ENCODE data around the gene TK2.

The TK2 gene

DNA sequence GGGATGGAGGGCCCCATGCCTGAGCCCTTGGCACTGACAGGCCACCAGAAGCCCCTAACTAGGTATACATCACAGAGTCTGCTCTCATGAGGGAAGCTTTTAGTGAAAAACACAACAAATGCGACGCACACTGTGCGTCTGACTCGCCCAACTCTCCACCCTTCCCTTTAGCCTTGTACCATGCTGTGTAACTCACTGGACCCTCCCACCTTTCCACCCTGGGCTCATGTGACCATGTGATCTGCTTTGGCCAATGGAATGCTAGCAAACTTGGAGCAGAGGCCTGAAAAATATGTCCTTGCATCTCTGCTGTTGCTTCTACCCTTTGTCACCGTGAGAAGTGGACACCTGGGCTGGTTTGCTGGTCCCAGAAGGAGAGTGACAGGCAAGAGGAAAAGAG, 21.6 kb downstream of the TK2 start:
- Histone ChIP-seq H3K4me3 (ENCODE audit: low read depth, low read length) (no peak overlapping the region), H3K27me3 (replicated peaks) (no peaks in the 10 kb centered on the region), H3K36me3 (replicated peaks) (peaks cover 23% of the 10 kb centered on the region), H3K27ac (no peak overlapping the region)
- no peak for DNase-seq
- TF ChIP-seq, protein P1, sequence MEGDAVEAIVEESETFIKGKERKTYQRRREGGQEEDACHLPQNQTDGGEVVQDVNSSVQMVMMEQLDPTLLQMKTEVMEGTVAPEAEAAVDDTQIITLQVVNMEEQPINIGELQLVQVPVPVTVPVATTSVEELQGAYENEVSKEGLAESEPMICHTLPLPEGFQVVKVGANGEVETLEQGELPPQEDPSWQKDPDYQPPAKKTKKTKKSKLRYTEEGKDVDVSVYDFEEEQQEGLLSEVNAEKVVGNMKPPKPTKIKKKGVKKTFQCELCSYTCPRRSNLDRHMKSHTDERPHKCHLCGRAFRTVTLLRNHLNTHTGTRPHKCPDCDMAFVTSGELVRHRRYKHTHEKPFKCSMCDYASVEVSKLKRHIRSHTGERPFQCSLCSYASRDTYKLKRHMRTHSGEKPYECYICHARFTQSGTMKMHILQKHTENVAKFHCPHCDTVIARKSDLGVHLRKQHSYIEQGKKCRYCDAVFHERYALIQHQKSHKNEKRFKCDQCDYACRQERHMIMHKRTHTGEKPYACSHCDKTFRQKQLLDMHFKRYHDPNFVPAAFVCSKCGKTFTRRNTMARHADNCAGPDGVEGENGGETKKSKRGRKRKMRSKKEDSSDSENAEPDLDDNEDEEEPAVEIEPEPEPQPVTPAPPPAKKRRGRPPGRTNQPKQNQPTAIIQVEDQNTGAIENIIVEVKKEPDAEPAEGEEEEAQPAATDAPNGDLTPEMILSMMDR (IDR thresholded peaks at IDR 0.05; ENCODE audit: low read depth, low read length, missing control alignments), result no peak
- in situ Hi-C loops (cut with HindIII; ENCODE audit: low pct_ligation_motif_present, low sequenced_read_pairs), result no loop called here

GRCh38 chr16:66525396-66526180, 24.3 kb downstream of the TK2 start:
- no peak overlapping the region for H3K4me3 ChIP-seq (ENCODE audit: low read depth, low read length)
- DNase-seq, result no peak
- TF ChIP-seq, protein P1 (IDR thresholded peaks at IDR 0.05; ENCODE audit: low read depth, low read length, missing control alignments), result no peak
- H3K36me3 ChIP-seq (replicated peaks), result peaks cover 23% of the 10 kb centered on the region
- H3K27ac ChIP-seq, result no peak overlapping the region
- in situ Hi-C loops (cut with HindIII; ENCODE audit: low pct_ligation_motif_present, low sequenced_read_pairs), result no loop called here
- no peaks in the 10 kb centered on the region for H3K27me3 ChIP-seq (replicated peaks)

GRCh38 chr16:66524601-66525164, 25.2 kb downstream of the TK2 start:
- Histone ChIP-seq H3K27me3 (replicated peaks) (no peaks in the 10 kb centered on the region), H3K27ac (no peak overlapping the region), H3K4me3 (ENCODE audit: low read depth, low read length) (no peak overlapping the region), H3K36me3 (replicated peaks) (peaks cover 19% of the 10 kb centered on the region)
- in situ Hi-C loops (cut with HindIII; ENCODE audit: low pct_ligation_motif_present, low sequenced_read_pairs), result no loop called here
- DNase-seq, result no peak
- TF ChIP-seq, protein P1 (IDR thresholded peaks at IDR 0.05; ENCODE audit: low read depth, low read length, missing control alignments), result peak; percentile 17

- Histone ChIP-seq H3K36me3 (replicated peaks) (peaks cover 13% of the 10 kb centered on the region), H3K27me3 (replicated peaks) (no peaks in the 10 kb centered on the region), H3K27ac (no peak overlapping the region), H3K4me3 (ENCODE audit: low read depth, low read length) (no peak overlapping the region)
- TF ChIP-seq, protein P1 (IDR thresholded peaks at IDR 0.05; ENCODE audit: low read depth, low read length, missing control alignments), result no peak
- in situ Hi-C loops (cut with HindIII; ENCODE audit: low pct_ligation_motif_present, low sequenced_read_pairs), result no loop called here
- DNase-seq, result no peak
Measured at GRCh38 chr16:66523861-66524354, 26.0 kb downstream of the TK2 start.

DNA sequence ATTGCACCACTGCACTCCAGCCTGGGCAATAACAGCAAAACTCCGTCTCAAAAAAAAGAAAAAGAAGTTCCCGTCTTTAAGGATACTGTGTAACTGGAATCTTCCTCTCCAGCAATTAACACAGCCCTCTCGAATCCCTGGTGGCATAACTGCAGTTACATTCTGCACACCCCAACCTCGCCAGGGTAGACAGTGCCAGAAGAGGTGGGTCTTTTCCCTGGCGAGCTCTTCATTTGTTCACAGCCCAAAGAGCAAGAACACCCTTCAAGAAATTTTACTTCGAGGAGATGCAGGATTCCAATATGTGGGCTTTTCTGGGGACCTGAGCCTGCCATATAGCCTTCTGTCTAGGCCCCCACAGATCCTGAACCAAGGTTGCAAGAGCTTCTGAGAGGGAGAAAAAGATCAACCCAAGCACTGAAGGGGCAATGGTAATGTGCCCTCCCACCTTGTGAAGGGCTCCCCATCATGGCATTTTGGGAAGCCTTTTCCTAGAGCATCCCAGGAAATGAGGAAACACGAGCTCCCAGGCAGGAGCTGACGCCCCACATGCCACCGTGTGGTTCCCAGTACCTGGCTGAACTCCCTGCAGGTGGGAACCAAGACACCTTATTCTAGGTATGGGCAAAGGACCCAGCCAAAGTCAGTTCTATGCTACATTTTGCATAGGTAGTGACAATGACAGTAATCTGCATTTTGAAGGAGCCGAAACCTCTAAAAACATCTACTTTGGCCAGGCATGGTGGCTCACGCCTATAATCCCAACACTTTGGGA, 26.9 kb downstream of the TK2 start:
- in situ Hi-C loops (cut with HindIII; ENCODE audit: low pct_ligation_motif_present, low sequenced_read_pairs), result no loop called here
- H3K4me3 ChIP-seq (ENCODE audit: low read depth, low read length), result no peak overlapping the region
- no peak overlapping the region for H3K27ac ChIP-seq
- peaks cover 7% of the 10 kb centered on the region for H3K36me3 ChIP-seq (replicated peaks)
- DNase-seq, result no peak
- no peaks in the 10 kb centered on the region for H3K27me3 ChIP-seq (replicated peaks)
- TF ChIP-seq, protein P1 (IDR thresholded peaks at IDR 0.05; ENCODE audit: low read depth, low read length, missing control alignments), result no peak

Data from brain microvascular endothelial cell (primary cell).